Mesenchymal stem cell (in vitro differentiated cells and primary cell): Measurements from ENCODE around the gene GCNT3. TPM values are rescaled to one million over a fixed set of nuclear protein-coding genes. Genes with fewer than 3 reads are reported as not detected.
A peak's percentile ranks its signal among the peaks of the same experiment; 100 is the strongest.

Experiments used
- DNase-seq: peaks from one replicate; pipeline ENCODE4 v3.0.0-alpha.2; 2013
- H2AFZ ChIP-seq: one replicate; pipeline ENCODE4 v1.6.1; 2013; ENCODE audit warnings: low read depth, mild to moderate bottlenecking, control low read depth, inconsistent platforms, low read length, moderate library complexity
- H2AK5ac ChIP-seq: 2 replicates; pipeline ENCODE4 v1.6.1; 2013; ENCODE audit warnings: low read length, moderate library complexity, mild to moderate bottlenecking, inconsistent platforms; ENCODE audit not compliant: severe bottlenecking
- H2BK120ac ChIP-seq: one replicate; pipeline ENCODE4 v1.6.1; 2013; ENCODE audit warnings: low read depth, mild to moderate bottlenecking, inconsistent platforms, low read length, moderate library complexity
- H2BK12ac ChIP-seq, 2 experiments: one replicate each; pipeline ENCODE4 v1.6.1; 2013; ENCODE audit warnings: inconsistent platforms in 2 of 2, low read length in 2 of 2, mild to moderate bottlenecking in 2 of 2, moderate library complexity in 2 of 2, control low read depth in 1 of 2
- H2BK15ac ChIP-seq: one replicate; pipeline ENCODE4 v1.6.1; 2013; ENCODE audit warnings: mild to moderate bottlenecking, low read depth, inconsistent platforms; ENCODE audit not compliant: poor library complexity, severe bottlenecking
- H2BK5ac ChIP-seq: 2 replicates; pipeline ENCODE4 v1.6.1; 2013; ENCODE audit warnings: low read depth, mild to moderate bottlenecking, low read length, control low read depth, inconsistent platforms; ENCODE audit not compliant: poor library complexity, severe bottlenecking
- H3K14ac ChIP-seq, 2 experiments: one replicate each; pipeline ENCODE4 v1.6.1; 2013; ENCODE audit warnings: inconsistent platforms in 2 of 2, low read length in 2 of 2, control low read depth in 1 of 2, mild to moderate bottlenecking in 1 of 2, moderate library complexity in 1 of 2
- H3K18ac ChIP-seq, 2 experiments: one replicate each; pipeline ENCODE4 v1.6.1; 2013; ENCODE audit warnings: inconsistent platforms in 2 of 2, low read length in 2 of 2, control low read depth in 1 of 2, low read depth in 1 of 2, mild to moderate bottlenecking in 1 of 2
- H3K23ac ChIP-seq, 2 experiments: one replicate each; pipeline ENCODE4 v1.6.1; 2013; ENCODE audit warnings: inconsistent platforms in 2 of 2, low read length in 2 of 2, mild to moderate bottlenecking in 2 of 2, moderate library complexity in 2 of 2, control low read depth in 1 of 2
- H3K27ac ChIP-seq: 2 replicates; pipeline ENCODE4 v1.5.1; 2013; ENCODE audit warnings: mild to moderate bottlenecking, moderate library complexity, low read length, control low read depth, inconsistent platforms; ENCODE audit not compliant: poor library complexity, severe bottlenecking
- H3K27me3 ChIP-seq, 2 experiments: 2 replicates each; pipeline versions ENCODE4 v1.6.1 to v1.7.0; 2013; ENCODE audit warnings: low read length in 2 of 2, mild to moderate bottlenecking in 2 of 2, moderate library complexity in 2 of 2, control low read depth in 1 of 2, inconsistent platforms in 1 of 2; ENCODE audit not compliant: control insufficient read depth in 1 of 2, insufficient read depth in 1 of 2
- H3K36me3 ChIP-seq, 2 experiments: 2 replicates each; pipeline versions ENCODE4 v1.6.1 to v1.7.0; 2013; ENCODE audit warnings: low read length in 2 of 2, control low read depth in 1 of 2, inconsistent platforms in 1 of 2, low read depth in 1 of 2, mild to moderate bottlenecking in 1 of 2; ENCODE audit not compliant: insufficient read depth in 2 of 2, control insufficient read depth in 1 of 2
- H3K4ac ChIP-seq, 2 experiments: one replicate each; pipeline ENCODE4 v1.6.1; 2013; ENCODE audit warnings: inconsistent platforms in 2 of 2, low read length in 2 of 2, mild to moderate bottlenecking in 2 of 2, moderate library complexity in 2 of 2, control low read depth in 1 of 2, low read depth in 1 of 2
- H3K4me1 ChIP-seq: 2 replicates; pipeline ENCODE4 v1.6.1; 2013; ENCODE audit warnings: low read depth, low read length, control low read depth; ENCODE audit not compliant: control insufficient read depth, insufficient read depth
- H3K4me2 ChIP-seq: 2 replicates; pipeline ENCODE4 v1.6.1; 2013; ENCODE audit warnings: low read length, mild to moderate bottlenecking, inconsistent platforms; ENCODE audit not compliant: poor library complexity, severe bottlenecking
- H3K4me3 ChIP-seq, 2 experiments: 2 replicates each; pipeline versions ENCODE4 v1.5.1 to v1.7.0; 2013; ENCODE audit warnings: low read length in 2 of 2, mild to moderate bottlenecking in 2 of 2, control low read depth in 1 of 2, low read depth in 1 of 2; ENCODE audit not compliant: insufficient read depth in 1 of 2
- H3K79me1 ChIP-seq: replicated peaks from 2 replicates; pipeline ENCODE4 v1.6.1; 2013; ENCODE audit warnings: mild to moderate bottlenecking, control low read depth, low read length, inconsistent platforms; ENCODE audit not compliant: poor library complexity, severe bottlenecking
- H3K9ac ChIP-seq: 2 replicates; pipeline ENCODE4 v1.7.0; 2013; ENCODE audit warnings: mild to moderate bottlenecking, low read length, moderate library complexity
- H3K9me3 ChIP-seq: 2 replicates; pipeline ENCODE4 v1.7.0; 2013; ENCODE audit warnings: mild to moderate bottlenecking, low read length; ENCODE audit not compliant: control insufficient read depth
- H4K8ac ChIP-seq: one replicate; pipeline ENCODE4 v1.6.1; 2013; ENCODE audit warnings: inconsistent platforms, mild to moderate bottlenecking, low read length, moderate library complexity
- H4K91ac ChIP-seq: one replicate; pipeline ENCODE4 v1.6.1; 2013; ENCODE audit warnings: mild to moderate bottlenecking, low read length, inconsistent platforms
- WGBS: methylation state at CpG from one replicate; pipeline ENCODE4 v1.1.7; 2013; ENCODE audit warnings: mixed read lengths; 5-methylcytosine and 5-hydroxymethylcytosine counted together
- small RNA-seq: library from polyadenylated mRNA; stranded (forward); fragments of <200 nt; extraction: miRNeasy Mini kit (QIAGEN cat#:217004); gene quantifications from one replicate; pipeline ENCODE3, GENCODE V24; 2013; ENCODE audit warnings: low read depth

GCNT3 gene

DNA sequence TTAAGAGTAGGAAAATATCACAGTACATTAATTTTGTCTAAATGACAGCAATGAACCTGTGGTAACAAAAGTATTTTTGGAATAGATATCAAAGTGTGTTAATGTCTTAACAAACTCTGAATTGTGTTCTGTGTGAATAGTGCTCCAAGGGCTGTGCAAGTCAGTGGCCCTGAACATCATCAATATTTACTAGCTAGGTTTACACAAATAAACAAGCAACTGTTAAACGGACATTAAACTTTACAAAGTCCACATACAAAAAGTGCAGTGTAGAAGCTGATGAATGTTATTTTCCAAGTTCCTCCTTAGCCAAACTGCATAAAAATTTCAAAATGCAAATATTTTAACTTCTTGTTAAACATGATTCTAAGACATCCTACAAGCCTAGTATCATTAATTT lies 47.8 kb downstream of the GCNT3 start:
- H3K9ac ChIP-seq: no peak overlapping the region
- no peak overlapping the region for H2BK12ac ChIP-seq
- no peak for DNase-seq
- H3K79me1 ChIP-seq: peaks cover 9% of the 10 kb centered on the region
- WGBS: 78% methylated on average over 1 of the region's 1 CpG
- no peak overlapping the region for H2AK5ac ChIP-seq
- no peak overlapping the region for H3K23ac ChIP-seq
- no peaks in the 10 kb centered on the region for H3K27me3 ChIP-seq
- no peak overlapping the region for H2BK15ac ChIP-seq
- no peak overlapping the region for H3K4ac ChIP-seq
- no peaks in the 10 kb centered on the region for H3K9me3 ChIP-seq
- peaks cover 8 to 39% of the 10 kb centered on the region in 2 experiments for H3K36me3 ChIP-seq
- H3K27ac ChIP-seq: no peak overlapping the region
- no peak overlapping the region for H3K4me3 ChIP-seq
- no peak overlapping the region for H2BK5ac ChIP-seq
- peaks cover 2% of the 10 kb centered on the region for H3K4me1 ChIP-seq
- no peak overlapping the region for H2BK120ac ChIP-seq
- no peak overlapping the region for H4K8ac ChIP-seq
- H3K14ac ChIP-seq: no peak overlapping the region
- no peak overlapping the region for H2AFZ ChIP-seq
- H3K4me2 ChIP-seq: no peak overlapping the region
- no peak overlapping the region for H3K18ac ChIP-seq
- no peak overlapping the region for H4K91ac ChIP-seq

DNA sequence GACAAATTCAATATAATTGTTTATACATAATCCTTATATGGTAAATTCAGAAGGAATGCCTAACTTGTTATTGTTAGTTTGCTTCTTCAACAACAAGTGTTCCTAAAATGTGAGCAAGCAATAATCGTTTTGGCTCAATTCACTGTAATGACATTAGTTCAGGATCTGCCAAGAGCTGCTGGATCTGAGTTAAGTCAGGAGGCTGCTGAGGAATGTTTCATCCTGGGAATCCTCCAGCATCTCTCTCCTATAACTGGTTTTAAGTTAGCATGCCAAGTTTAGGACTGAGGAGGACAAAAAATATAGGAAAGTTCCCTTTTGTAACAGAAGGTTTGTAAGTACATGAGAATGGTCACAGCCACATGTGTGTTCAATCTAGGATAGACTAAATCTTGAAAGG lies 50.7 kb downstream of the GCNT3 start:
- WGBS: 100% methylated on average over 1 of the region's 1 CpG
- no peaks in the 10 kb centered on the region for H3K27me3 ChIP-seq
- no peak overlapping the region for H3K14ac ChIP-seq
- H3K4me3 ChIP-seq: peak overlapping the region in 1 of 2 experiments; percentile 33
- H3K79me1 ChIP-seq: peaks cover 6% of the 10 kb centered on the region
- H3K18ac ChIP-seq: no peak overlapping the region
- H2BK15ac ChIP-seq: no peak overlapping the region
- peaks cover 17 to 61% of the 10 kb centered on the region in 2 experiments for H3K36me3 ChIP-seq
- no peak overlapping the region for H2BK5ac ChIP-seq
- no peak overlapping the region for H4K91ac ChIP-seq
- H2AFZ ChIP-seq: no peak overlapping the region
- H3K4me1 ChIP-seq: peaks cover 2% of the 10 kb centered on the region
- H2AK5ac ChIP-seq: no peak overlapping the region
- H3K9ac ChIP-seq: peak overlapping the region; percentile 56
- no peak overlapping the region for H2BK120ac ChIP-seq
- no peak overlapping the region for H4K8ac ChIP-seq
- no peak overlapping the region for H3K23ac ChIP-seq
- DNase-seq: no peak
- H3K27ac ChIP-seq: no peak overlapping the region
- H2BK12ac ChIP-seq: no peak overlapping the region
- no peak overlapping the region for H3K4me2 ChIP-seq
- H3K4ac ChIP-seq: no peak overlapping the region
- H3K9me3 ChIP-seq: no peaks in the 10 kb centered on the region

DNA sequence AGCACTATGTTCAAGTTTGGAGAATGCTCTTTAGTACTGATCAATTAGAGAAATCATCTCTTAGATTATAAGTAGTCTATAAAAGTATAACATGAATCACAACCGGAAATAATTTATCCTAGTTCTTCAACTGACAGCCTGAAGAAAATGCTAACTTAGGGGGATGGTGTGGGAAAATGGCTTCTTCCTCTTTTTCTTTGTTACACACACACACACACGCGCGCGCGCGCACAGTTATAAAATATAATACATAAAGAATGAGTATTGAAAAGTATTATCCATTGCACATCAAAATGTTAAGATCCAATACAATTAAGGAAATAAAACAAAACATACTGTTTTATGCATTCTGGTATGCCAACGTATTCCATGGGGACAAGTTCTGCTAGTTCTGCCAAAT lies 57.0 kb downstream of the GCNT3 start:
- Histone ChIP-seq H3K4ac (no peak overlapping the region), H2AFZ (no peak overlapping the region), H3K4me3 (no peak overlapping the region), H2BK15ac (no peak overlapping the region), H3K79me1 (peaks cover 17% of the 10 kb centered on the region), H2BK12ac (no peak overlapping the region), H3K23ac (no peak overlapping the region), H3K27ac (no peak overlapping the region), H3K18ac (no peak overlapping the region), H3K27me3 (no peaks in the 10 kb centered on the region), H3K4me2 (no peak overlapping the region), H3K9ac (no peak overlapping the region), H3K4me1 (no peaks in the 10 kb centered on the region), H2AK5ac (no peak overlapping the region), H2BK5ac (no peak overlapping the region), H3K14ac (no peak overlapping the region), H4K91ac (no peak overlapping the region), H3K9me3 (no peaks in the 10 kb centered on the region), H4K8ac (no peak overlapping the region), H2BK120ac (no peak overlapping the region), H3K36me3 (peaks cover 27 to 87% of the 10 kb centered on the region in 2 experiments)
- DNase-seq: no peak
- 100% methylated on average over 1 of the region's 8 CpGs for WGBS

Small RNA genes lying within 50 kb of the gene (small RNA-seq; reads per million reads assigned to genes)
- not detected for gene RNA5SP396
